Stimulated activated CD8-positive, alpha-beta memory T cell treated with anti-CD3 and anti-CD28 coated beads, Interleukin-12 subunit alpha, Interleukin-12 subunit beta, amount 100 ng/mL, for 24 hours (primary cell): ENCODE measurements around the gene ITIH1.

Experiments used
- DNase-seq: peaks from one replicate; pipeline ENCODE4 v3.0.0-alpha.2; 2020; ENCODE audit errors: extremely low read depth

Gene ITIH1

GRCh38 chr3:52790741-52791140 is 13.3 kb downstream of the ITIH1 start:
- DNase-seq: no peak

GRCh38 chr3:52791366-52791765 is 14.0 kb downstream of the ITIH1 start:
- DNase-seq: no peak

GRCh38 chr3:52791928-52792327 is 14.5 kb downstream of the ITIH1 start:
- no peak for DNase-seq

GRCh38 chr3:52792413-52792812 is 15.0 kb downstream of the ITIH1 start:
- DNase-seq: no peak

- DNase-seq: no peak
Measured at GRCh38 chr3:52792961-52793695, 15.7 kb downstream of the ITIH1 start.

GRCh38 chr3:52793702-52794611 is 16.6 kb downstream of the ITIH1 start:
- no peak for DNase-seq

GRCh38 chr3:52794612-52795099 is 17.3 kb downstream of the ITIH1 start, which contains the start of gene ITIH3:
ITIH3 (plus strand) TSS chr3:52794796; CDS start chr3:52794804, 8 bp downstream.
- no peak for DNase-seq

GRCh38 chr3:52795298-52795900 is 18.0 kb downstream of the ITIH1 start:
- no peak for DNase-seq

GRCh38 chr3:52796411-52796810 is 19.0 kb downstream of the ITIH1 start:
- no peak for DNase-seq

- no peak for DNase-seq
Measured at GRCh38 chr3:52798376-52798977, 21.1 kb downstream of the ITIH1 start.

GRCh38 chr3:52798978-52799476 is 21.6 kb downstream of the ITIH1 start:
- no peak for DNase-seq

GRCh38 chr3:52800079-52800478 is 22.7 kb downstream of the ITIH1 start:
- DNase-seq: no peak

- DNase-seq: no peak
Measured at GRCh38 chr3:52801839-52802238, 24.4 kb downstream of the ITIH1 start.

GRCh38 chr3:52805270-52806039 is 28.1 kb downstream of the ITIH1 start:
- no peak for DNase-seq

- DNase-seq: no peak
Measured at GRCh38 chr3:52809149-52809548, 31.8 kb downstream of the ITIH1 start.

- DNase-seq: no peak
Measured at GRCh38 chr3:52809662-52810377, 32.4 kb downstream of the ITIH1 start.

GRCh38 chr3:52810923-52811322 is 33.5 kb downstream of the ITIH1 start:
- no peak for DNase-seq

GRCh38 chr3:52811452-52812011 is 34.1 kb downstream of the ITIH1 start:
- no peak for DNase-seq

- DNase-seq: no peak
Measured at GRCh38 chr3:52813810-52814209, 36.4 kb downstream of the ITIH1 start.

- DNase-seq: no peak
Measured at GRCh38 chr3:52816199-52816598, 38.8 kb downstream of the ITIH1 start.
